ENCODE results near the gene COL26A1.
"Not testable (repeated sequence)": the region's sequence is repeated elsewhere in the genome, so short reads cannot be mapped to it uniquely, and the experiment has no call there.

Gene COL26A1

DNA sequence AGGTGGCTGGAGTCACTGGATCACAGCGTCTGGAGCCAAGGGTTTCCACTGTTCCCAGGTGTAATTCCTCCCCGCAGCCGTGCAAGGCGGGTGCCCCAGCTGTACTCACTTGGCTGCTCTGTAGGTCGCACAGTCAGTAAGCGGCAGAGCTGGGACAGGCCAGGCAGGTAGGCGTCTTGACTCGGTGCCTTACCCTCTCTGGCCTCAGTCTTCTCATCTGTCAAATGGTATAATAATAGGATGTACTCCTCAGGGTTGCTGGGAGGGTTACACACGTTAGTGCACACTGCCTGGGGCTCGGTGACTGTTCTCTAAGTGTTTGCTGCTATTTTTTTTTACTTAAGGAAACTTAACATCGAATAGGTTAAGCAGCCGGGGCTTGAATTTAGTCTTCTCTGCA is 239.4 kb downstream of the COL26A1 start:
- no peak for DNase-seq

DNA sequence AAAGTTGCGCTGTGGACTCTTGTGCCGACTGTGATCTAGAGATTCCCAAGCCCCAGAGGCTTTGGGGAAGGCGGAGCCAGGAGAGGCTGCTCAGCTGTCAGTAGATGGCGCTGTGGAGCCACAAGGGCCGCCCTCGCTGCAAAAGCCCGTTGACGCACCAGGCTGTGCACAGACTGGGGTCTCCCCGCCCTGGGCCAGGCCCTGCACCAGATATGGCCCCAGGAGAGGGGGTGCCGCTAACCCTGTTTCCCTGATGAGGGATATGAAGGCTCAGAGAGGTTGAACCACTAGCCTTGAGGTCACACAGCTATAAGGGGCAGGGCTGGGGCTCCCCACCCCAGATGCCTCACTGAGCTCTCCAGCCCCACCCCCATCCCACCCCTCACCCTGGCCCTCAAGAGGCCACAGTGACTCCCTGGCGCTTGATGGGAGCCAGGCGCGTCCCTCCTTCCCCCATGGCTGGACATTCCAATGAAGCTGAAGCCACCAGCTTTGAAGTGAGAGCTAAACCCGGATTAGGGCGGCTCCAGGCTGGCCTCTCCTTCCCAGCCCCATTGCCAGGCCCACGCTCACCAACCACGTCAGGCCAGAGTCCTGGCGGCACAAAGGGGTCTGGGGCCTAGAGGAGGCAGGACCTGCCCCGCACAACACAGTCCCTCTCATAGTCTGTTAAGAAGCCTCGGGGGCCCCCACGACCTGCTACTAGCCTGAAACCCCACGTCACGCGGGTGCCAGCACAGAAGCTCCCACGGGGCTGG is 240.0 kb downstream of the COL26A1 start:
- DNase-seq, result peak; percentile 20 to 58 (median 51)

DNA sequence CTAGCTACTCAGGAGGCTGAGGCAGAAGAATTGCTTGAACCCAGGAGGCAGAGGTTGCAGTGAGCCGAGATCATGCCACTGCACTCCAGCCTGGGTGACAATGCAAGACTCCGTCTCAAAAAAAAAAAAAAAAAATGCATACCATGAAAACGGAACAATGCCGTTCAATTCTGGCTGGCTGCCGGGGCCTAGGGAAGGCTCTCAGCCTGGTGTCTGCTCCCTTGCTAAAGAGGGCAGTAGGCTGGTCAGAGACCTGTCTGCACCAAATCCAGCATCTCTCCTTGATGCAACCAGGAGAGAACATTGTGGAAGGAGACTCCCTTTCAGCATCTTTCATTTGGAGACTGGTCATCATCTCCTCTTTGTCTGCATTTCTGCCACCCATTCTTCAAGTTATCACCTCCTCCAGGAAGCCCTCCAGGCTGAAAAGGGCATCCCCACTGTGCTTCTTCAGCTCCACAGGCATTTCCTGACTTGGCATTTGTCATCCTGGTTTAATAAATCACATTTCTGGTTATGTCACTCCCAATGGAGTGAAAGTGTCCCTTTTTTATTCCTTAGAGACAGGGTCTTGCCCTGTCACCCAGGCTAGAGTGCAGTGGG is 241.8 kb downstream of the COL26A1 start:
- DNase-seq, result no peak

DNA sequence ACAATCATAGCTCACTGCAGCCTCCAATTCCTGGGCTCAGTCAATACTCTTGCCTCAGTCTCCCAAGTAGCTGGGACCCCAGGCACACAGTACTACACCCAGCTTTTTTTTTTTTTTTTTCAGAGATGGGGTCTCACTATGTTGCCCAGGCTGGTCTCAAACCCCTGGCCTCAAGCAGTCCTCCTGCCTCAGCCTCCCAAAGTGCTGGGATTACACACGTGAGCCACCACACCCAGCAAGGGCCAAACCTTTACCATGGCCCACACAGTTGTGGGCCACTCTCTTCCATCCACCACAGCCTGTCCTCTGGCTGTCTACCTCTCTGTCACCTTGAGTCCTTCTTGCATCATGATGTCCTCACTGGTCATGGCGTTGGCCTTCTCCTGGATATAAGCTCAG is 242.3 kb downstream of the COL26A1 start:
- DNase-seq, result not testable (repeated sequence)

DNA sequence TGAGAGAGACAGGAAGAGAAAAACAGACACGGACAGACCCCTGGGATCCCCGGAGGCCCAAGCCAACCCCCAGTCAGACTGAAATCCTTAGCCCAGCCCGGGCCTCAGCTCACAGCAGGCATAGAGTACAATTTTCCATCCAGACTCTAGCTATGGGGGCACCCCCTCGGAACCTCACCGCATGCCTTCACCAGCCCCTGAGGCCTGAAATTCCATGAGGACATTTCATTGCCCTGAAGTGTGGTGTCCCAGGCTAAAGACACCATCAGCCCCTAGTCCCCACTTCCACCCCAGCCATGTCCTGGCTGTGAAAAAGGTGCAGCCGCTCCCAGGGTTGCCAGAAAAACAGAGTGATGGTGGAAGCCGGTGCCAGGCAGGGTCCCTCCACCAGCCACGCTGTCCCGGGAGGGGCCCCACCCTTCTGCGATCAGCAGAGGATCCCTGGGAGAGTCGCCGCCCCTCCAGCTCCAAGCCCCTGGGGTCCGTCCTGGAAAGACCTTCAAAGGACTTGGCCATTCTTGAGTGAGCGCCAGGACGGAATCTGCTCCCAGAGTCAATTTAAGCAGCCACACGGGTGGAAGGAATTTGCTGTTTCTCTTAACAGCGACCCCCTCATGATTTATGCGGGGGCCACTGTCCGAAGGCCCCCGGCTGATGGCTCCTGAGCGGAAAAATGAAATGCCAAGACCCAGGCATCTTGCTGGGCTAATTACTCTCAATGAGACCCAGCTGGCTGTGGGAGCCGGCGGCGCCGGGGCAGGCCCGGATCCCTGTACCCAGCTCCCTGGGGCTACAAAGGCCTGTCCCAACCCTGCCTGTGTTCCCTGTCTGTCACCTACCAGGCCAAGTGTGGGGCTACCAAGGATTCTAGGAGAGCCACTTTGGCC is 243.2 kb downstream of the COL26A1 start:
- no peak for DNase-seq

DNA sequence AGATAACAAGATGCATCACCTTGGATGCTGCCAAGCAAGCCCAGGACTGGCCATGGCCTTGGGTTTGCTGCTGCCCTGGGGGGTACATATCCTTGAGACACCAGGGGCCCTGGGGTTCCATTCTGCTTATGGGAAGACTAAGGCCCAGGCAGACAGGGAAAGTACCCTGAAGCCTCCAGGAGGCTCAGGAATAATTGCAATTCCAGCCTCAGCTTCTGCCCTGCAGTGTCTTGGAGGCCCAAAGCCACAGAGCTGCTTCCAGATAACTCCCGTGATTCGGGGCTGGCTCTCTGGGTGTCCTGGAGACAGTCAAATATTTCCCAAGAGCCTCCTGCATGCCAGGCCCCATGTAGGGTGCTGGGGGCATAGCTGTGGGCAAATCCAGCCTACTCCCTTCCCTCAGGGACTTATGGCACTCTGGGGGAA is 243.8 kb downstream of the COL26A1 start:
- no peak for DNase-seq

Measured in T-helper 1 cell (primary cell).